DMS53 (cell line): ENCODE data around the gene EI24.

Source experiments
- DNase-seq: peaks from one replicate; lab custom pipeline; 2025; lab: John Stamatoyannopoulos, UW

Gene EI24

DNA sequence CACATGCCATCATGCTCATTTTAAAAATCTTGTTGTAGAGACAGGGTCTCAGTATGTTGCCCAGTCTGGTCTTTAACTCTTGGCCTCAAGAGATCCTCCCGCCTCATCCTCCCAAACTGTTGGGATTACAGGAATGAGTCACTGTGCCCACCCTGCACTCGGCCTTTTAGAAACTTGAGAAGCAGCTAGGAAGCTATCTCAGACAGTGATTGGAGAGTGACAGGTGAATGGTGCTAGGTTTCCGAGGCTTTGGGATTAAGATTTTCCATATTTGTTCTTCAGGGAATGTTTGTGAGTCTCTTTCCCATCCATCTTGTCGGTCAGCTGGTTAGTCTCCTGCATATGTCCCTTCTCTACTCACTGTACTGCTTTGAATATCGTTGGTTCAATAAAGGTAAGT, 10.5 kb downstream of the EI24 start:
- DNase-seq: no peak

DNA sequence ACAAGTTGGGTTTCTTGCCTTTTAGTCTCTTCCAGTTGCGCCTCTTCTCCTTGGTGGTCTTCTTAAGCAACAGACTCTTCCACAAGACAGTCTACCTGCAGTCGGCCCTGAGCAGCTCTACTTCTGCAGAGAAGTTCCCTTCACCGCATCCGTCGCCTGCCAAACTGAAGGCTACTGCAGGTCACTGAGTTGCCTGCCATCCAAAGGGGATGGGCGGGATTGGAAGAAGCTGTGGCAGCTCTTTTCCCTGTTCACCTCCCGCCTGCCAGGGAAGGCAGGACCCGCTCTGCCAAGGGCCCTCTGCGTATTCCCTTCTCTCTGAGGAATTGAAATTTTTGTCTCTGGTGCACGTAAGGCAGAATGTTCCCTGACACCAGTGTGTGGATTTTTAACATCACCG, 14.2 kb downstream of the EI24 start:
- no peak for DNase-seq

DNA sequence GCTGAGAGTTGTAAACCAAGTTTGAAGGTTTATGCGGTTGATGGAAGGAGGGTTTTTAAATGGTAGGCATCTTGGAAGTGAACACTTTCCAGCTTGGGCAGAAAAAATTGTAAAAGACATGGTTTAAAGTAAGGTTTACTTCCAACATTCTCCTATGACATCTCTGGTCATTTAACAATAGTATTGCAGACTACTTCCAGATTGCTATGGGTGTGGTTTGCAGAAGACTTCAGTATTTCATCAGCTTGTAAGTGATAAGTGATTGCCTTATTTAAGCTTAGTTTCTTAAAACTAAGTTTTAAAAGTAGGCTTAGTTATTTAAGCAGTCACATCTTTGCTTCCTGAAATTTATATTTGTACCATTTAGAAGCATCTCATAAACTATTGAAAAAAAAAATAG, 16.2 kb downstream of the EI24 start:
- no peak for DNase-seq

DNA sequence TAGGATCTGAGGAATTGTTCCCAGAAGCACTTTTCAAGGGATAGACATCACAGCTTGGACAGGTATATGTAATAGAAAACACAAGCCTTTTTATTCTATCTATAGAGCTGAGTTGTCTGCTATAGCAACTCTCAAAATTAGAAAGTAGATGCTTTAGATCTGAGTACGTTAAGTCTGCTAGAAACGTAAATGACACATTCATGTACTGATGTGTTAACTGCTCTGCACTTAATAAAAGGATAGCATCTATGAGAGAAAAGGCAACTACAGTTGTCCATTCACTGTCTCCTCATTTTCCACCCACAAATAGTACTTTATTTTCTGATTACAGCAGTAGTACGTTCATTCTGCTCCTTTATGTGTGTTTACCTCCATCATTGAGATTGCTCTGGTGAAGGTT, 17.3 kb downstream of the EI24 start:
- no peak for DNase-seq

DNA sequence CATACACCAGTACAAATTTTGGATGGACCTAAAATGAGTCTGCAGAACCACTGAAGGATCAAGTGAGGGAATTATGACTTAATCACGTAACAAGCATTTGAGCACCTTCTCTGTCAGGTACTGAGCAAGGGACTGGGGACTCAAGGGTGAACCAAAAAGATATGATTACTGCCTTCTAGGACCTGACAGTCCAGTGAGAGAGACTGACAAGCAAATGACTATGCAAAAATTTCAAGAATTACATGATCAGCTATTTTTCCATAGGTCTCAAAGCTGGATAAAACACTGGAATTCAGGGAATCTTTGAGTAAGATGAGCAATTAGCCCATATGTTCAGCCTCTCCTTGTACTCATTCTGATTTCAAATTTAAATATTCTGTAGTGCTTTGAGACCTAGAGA, 18.2 kb downstream of the EI24 start:
- DNase-seq: no peak

DNA sequence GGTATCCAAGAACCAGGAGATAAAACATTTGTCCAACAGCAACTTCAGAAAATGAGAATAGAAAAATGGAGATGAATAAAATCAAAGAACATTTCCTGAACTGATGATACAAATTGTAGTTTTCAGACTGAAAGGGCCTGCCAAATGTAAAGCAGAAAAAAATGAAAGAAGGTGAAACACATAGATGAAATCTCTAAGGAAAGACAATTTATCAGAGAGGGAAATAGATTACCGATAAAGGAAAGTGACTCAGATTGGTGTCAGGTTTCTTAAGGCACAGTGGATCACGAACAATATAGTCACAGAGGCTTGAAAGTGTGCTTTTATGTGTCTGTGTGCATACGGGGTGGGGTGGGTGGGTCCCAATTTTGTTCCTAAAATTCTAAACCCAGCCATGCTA, 19.2 kb downstream of the EI24 start:
- peak; percentile 13 for DNase-seq

DNA sequence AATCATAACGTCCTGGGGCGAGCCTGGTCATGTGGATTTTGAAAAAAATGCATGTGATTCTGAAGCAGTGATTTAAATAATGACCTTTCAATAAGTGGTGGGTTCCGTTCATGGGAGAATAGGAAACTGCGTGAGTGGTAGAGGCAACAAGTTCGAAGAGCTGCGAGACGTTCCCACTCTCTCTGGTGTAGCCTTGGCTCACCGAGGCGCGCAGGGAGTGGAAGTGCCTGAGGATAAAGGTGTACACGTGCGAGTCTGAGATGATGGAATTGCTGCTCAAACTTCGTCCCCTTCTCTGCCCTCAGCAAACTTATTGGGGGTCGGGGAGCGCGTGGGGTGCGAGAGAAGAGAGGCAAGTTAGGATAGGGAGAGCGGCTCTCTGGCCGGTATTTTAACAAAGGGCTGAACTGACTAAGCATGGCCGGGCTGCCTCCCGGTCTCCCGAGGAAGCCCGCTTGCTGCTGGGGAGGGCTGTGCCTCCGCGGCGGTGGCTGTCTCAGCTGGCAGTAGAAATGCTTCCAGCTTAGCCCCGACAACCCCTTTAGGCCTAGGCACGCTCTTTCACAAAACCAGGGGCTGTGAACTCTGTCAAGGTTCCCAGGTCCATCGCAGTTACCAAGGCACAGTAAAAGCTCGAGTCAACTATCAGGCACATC, 22.5 kb downstream of the EI24 start:
- peak; percentile 74 for DNase-seq

DNA sequence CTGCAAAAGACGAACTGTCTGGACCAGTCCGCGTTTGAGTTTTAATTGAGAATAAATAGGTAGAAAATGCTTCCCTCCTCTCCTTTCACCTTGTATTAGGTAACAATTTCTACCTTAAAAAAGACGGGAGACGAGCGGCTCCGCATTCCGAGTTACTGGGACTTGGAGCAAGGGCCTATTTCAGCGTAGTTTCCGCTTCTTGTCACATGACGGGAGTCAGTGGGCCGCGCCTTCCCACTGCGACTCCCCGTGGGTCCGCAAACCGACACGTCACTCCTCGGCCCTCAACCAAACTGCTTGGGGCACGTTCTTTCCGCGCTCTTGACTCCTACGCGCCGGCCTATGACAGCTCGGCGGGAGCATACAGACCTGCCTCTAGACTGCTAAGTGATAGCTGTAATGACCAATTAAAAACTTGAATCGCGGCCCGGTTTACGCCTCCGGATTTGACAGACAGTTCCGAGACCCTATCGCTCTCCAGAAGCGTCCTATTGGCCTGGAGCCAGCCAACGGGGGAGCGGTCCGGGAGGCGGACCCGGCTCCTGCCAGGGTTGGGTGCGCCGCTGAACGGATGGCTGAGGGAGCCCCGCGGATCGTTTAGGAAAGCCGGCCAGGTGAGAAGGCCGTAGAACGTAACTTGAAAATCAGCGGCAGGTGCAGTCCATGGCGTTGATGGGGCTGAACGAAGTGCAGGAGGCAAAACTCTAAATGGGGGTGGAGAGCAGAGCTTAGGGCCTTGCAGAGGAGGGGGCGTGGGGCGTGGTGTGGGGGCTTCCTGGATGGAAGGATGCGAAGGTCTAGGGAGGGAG, 23.2 kb downstream of the EI24 start, which contains the start of gene STT3A:
Gene STT3A, plus strand, starts transcription at position 548 of the 809 bp plus-strand sequence. CDS start 3,064 bp downstream, outside the sequence.
- peak; percentile 100 for DNase-seq

DNA sequence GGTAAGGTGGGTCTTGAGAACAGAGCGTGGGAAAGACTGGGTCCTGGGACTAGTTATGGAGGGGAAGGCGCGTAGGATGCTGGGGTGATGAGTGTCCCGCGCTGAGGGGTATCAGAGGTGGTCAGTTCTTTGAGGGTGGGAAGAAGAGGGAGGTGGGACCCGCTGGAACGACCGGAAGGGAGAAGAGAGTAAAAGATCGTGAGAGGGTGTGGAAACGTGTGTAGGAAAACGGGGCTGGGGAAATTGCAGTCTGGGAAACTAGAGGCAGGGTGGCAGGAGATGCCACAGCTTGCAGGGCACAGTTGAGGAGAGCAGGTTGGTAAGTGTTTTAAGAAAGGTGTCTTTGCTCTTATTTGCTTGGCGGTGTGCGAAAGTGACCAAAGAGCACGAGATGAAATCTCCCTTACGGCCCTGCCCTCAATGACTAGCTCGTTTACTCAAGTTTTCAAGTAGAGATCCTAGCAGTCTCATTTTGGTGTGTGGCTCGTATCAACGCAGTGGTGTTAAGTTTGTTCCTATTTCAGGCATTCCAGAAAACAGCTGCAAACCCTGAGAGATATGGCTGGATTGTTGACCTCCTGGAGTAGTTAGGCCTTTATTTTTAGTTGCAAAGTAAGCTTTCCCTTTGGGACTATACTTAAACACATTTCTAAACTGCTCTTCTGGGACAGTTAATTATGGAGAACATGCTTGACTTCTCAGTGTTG, 24.0 kb downstream of the EI24 start:
- DNase-seq: peak; percentile 66

DNA sequence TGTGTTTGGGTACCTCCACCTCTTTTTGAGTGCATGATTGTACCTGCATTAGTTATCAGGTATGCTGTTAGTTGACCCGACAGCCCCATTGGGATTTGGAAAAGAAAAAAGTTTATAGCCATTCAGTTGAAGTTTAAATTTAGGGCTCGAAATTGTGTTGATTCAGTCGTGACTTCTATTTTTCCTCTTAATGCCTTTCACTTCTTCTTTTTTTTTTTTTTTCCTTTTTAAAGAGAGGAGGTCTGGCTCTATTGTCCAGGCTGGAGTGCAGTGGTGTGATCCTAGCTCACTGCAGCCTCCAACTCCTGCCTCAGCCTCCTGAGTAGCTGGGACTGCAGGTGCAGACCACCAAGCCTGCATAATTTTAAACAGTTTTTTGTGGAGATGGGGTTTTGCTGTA, 25.7 kb downstream of the EI24 start:
- DNase-seq: no peak

DNA sequence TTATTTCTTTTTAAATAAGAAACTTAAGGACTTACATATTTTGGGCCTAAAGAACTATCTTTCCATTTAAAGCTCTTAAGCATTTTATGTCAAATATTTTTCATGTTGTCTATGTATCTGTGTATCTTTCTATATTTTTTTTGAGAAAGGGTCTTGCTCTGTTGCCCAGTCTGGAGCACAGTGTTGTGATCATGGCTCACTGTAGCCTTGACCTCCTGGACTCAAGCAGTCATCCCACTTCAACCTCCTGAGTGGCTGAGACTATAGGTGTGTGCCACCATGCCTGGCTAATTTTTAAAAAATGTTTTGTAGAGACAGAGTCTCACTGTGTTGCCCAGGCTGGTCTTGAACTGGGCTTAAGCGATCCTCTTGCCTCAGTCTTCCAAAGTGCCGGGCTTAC, 31.4 kb downstream of the EI24 start:
- DNase-seq: no peak

DNA sequence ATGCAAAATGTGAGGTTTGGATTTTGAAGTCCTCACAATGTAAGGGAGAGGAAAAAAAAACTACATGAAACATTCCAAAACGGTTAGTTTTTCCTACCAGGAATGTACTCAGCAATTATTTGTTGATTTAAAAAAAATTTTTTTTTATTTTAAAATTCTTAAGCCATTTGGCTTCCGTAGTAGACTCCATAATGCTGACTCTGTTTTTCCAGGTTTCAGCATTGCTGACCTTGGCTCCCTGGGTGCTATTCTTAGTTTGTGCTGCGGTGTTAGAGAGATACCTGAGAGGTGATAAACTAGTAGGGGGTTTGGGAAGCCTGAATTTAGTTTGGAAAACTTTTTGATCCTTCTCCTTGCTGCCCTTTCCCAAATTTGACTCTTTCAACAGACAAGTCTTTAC, 33.9 kb downstream of the EI24 start:
- no peak for DNase-seq

DNA sequence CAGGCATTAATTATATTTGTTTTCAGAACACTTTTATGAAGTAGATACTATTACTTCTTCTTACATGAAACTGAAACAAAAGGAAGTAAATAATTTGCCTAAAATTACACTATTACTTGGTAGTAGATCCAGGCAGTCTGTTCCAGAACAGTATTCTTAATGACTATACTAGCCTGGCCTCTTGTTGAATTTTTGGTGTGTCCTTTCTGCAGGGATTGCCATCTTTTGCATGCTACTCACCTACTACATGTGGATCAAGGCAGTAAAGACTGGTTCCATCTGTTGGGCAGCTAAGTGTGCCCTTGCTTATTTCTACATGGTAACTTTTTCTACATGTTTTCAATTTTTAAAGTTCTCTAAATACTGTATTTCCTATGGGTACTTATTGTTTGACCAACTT, 36.1 kb downstream of the EI24 start:
- DNase-seq: no peak

DNA sequence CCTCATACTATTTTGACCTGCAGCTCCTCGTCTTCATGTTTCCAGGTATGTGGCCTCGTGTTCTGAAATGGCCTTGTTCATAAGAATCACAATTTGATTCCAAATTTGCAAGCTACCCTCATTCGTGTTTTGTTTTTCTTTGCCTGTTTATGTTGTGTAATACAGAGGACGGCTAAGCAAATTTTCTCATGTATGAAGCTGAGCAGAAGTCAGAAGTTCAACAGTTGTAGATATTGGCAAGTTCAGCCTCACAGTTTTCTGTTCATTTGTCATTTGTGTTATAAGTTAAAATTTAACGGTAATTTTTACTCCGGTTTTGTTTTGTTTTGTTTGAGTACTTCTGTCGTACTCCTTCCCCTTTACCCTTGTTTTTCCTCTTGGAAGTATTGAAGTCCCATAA, 40.3 kb downstream of the EI24 start:
- no peak for DNase-seq

DNA sequence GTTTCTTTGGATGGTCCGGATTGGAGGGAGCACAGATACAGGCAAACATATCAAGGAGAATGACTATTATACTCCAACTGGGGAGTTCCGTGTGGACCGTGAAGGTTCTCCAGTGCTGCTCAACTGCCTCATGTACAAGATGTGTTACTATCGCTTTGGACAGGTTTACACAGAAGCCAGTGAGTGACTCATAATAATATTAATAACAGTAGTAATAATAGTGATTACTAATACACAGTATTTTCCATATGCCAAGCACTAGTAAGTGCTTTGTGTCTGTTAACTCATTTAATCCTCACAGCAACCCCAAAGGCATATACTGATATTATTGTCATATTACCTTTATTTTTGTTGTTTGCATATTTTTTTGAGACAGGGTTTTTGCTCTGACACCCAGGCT, 49.1 kb downstream of the EI24 start:
- no peak for DNase-seq

DNA sequence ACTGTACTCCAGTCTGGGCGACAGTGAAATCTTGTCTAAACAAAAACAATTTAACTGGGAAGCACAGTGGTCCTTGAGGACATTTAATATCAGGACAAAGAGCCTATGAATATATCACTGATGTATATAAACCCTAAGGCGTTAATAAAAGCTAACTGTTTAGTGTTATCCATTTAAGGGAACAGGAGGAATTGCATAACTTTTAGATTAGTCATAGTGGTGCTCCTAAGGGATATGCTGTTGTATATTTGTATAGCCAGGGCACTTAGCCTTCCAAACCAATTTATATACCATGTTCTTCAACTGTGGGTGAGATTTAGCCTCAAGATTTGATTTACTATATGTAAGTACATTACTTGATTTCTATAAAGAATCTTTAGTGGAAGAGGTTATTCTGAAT, 52.7 kb downstream of the EI24 start:
- peak; percentile 19 for DNase-seq

DNA sequence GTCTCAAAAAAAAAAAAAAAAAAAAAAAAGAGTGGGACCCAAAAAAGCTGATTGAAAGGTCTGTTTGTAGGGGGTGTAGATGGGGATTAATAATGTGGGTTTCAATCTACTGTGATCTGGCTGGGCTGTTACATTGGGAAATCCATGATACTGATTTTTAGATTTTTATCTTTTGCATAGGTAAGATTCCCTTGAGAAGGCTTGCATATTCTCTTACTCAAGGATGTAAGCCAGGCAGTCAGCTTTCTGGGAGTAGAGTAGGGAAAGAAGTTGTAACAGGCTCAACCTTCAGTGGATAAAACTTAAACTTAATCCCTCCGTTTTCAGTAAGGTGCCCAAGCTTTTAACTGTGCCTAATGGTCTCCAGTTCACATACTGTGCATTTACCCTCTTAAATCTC, 53.8 kb downstream of the EI24 start:
- no peak for DNase-seq

DNA sequence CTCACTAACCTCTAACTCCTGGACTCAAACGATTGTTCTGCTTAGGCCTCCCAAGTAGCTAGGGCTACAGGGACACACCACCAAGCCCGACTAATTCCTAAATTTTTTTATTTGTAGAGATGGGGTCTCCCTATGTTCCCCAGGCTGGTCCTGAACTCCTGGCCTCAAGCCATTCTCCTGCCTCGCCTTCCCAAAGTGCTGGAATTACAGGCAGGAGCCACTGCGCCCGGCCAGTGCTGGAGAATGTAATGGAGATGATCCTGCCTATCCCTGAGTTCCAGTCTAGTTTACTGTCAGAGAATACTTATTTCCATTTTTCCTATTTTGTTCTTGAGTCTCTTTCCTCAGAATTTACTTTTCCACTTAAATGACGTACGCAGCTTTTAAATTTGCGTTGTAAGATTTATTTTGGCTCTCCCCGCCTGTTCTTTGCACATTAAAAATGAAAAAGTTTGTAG, 55.5 kb downstream of the EI24 start, which contains the start of gene CHEK1:
Gene CHEK1, plus strand, starts transcription at position 408 of the 458 bp plus-strand sequence. CDS start 1,606 bp downstream, outside the sequence.
- peak; percentile 45 for DNase-seq

DNA sequence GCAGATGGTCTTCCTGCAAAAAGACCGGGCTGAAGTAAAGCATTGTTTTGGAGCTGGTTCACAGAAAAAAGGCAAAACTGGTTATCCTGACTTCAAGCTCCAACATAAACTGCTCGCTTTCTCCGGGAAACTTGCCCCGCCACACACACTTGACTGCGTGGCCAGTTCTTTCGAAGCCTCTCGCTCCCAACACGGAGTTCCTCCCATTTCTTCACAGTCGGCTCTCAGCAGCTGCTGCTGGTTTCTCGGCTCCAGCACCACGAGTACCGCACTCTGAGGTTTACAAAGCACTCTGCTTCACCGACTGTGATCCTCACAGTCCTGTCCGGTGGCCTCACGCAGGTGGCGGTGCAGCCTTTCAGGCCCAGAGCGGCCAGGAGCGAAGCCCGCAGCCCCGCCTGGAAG, 56.0 kb downstream of the EI24 start:
- no peak for DNase-seq

DNA sequence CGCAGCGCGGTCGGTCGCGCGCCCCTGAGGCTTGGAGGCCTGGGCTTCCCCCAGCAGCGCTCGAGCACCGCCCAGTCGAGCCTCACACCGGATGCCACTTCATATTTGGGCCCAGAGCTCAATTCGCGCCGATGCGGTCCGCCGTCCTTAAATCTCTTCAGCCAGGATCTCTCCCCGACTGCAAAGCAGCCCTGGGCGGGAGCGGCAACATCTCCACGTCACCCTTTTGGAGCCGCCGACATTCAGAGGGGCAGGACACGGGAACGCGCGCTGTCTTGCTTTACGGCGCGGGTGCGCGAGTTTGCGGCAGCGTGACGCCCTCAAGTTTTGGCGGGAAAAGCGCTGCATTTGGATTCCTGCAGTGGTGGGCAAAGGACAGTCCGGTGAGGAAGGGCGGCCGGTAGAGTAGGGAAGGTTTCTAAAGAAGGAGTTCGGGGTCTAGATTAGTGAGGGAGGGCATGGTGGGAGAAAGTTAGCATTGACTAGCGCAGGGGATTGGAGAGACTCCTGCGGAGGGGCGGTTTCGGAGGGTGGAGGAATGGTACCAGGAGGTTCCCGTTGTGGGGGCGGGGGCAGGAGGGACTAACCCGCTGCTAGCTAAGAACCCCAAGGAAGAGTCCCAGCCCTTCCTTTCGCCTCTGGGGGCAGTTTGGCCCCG, 56.5 kb downstream of the EI24 start:
- peak; percentile 97 for DNase-seq

DNA sequence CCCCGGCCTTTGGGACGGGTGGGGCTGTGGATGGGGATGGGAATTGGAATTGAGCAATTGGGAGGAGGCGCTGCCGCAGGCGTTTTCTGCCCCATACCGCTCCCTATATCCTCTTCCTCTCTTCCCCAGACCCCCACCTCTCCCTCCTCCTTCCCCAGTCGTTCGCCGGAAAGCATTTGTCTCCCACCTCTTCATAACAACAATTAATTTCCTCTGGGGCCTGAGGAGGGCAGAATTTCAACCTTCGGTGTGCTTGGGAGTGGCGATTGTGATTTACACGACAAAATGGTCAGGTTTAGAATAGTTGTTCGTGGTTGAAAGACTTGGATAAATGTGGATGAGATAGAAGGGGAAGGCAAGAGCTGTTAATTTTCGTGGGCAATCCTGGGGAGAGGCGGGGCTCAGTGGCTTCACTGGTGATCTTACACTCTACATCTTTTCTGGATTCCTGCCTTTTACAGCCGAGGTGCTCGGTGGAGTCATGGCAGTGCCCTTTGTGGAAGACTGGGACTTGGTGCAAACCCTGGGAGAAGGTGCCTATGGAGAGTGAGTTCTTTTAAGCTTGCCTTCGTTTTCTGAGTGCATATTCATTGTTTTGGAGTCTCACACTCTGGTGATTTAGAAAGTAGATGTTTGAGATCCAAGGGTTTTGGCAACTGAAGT, 57.1 kb downstream of the EI24 start:
- DNase-seq: peak; percentile 80
